GM18519 (cell line): ENCODE results near the gene C16orf89.
"Not testable (repeated sequence)": the region's sequence is repeated elsewhere in the genome, so short reads cannot be mapped to it uniquely, and the experiment has no call there.

Source experiments
- ATAC-seq: cut with Tn5 transposase; IDR thresholded peaks from one replicate; pipeline ENCODE4 v1.9.1; 2021; ENCODE audit warnings: mild to moderate bottlenecking, moderate library complexity; ENCODE audit not compliant: unreplicated experiment, low FRiP score

C16orf89 gene

DNA sequence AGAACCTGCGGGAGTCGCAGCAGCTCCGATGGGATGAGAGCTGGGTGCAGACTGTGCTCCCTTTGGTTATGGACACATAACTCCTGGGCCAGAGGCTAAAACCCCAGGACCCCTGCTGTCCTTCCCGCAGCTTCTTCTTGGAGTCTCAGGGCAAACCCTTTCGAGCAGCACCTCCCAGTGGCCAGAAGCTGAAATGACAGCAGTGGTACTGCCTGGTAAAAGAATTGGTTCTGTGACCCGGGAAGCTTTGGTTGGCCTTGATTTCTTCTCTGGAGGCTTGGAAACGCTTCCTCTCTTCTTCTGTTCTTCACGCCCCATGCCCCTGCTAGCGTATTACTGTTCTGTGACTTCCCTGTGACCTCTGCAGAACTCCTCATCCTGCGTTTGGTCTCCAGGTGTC is 19.0 kb upstream of the C16orf89 start:
- ATAC-seq = not testable (repeated sequence)

GRCh38 chr16:5084099-5084731 is 18.5 kb upstream of the C16orf89 start:
- ATAC-seq = not testable (repeated sequence)

- ATAC-seq = not testable (repeated sequence)
These were observed 17.9 kb upstream of the C16orf89 start for GRCh38 chr16:5083646-5084045.

- ATAC-seq = not testable (repeated sequence)
These were observed 15.2 kb upstream of the C16orf89 start for GRCh38 chr16:5080996-5081395.

DNA sequence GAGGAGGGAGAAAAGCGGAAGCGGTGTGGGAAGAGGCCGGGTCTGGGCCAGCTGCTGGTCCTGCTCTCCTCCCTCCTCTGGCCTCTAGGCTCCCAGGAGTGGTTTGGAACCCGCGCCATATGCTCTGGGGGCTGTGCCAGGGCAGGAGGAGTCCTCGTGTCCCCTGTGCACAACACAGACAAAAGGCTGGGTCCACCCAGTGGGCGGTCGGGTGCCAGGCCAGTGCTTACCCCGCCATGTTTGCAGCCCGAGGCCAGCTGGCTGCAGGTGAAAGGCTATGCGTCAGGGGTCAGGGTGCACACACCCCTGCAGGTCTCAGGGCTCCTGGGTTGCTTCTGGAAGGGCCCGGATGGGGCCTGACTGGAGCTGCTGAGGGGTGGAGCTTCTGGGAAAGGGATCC is 14.7 kb upstream of the C16orf89 start:
- ATAC-seq = not testable (repeated sequence)

DNA sequence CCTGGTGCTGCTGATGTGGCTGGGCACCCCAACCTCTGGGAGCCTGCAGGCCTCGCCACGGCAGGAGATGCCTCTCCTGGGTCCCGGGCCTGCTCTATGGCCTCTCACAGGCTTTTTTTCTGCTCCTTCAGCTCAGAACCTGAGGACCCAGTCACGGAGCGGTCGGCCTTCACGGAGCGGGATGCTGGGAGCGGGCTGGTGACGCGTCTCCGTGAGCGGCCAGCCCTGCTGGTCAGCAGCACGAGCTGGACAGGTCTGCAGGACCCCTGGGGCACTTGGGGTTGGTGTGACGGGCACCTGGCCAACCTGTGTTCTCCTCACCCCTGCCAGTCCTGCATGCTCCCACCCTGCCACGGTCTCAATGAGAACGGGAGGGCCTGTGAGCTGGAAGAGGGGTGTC is 12.9 kb upstream of the C16orf89 start:
- ATAC-seq = no peak

- ATAC-seq = no peak
These were observed 11.5 kb upstream of the C16orf89 start for GRCh38 chr16:5077304-5077703.

GRCh38 chr16:5075637-5076036 is 9.9 kb upstream of the C16orf89 start:
- ATAC-seq = no peak

DNA sequence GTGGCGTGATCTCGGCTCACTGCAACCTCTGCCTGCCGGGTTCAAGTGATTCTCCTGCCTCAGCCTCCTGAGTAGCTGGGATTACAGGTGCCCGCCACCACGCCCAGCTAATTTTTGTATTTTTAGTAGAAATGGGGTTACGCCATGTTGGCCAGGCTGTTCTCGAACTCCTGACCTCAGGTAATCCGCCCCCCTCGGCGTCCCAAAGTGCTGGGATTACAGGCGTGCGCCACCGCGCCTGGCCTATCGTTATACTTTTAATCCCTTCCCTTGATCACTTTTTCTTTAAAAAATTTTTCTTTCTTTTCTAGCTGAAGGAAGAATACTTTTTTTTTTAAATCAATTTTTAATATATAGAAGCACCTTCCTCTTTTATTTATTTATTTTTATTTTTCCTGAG is 8.0 kb upstream of the C16orf89 start:
- not testable (repeated sequence) for ATAC-seq

GRCh38 chr16:5073279-5073629 is 7.5 kb upstream of the C16orf89 start:
- no peak for ATAC-seq

GRCh38 chr16:5072334-5073278 is 6.8 kb upstream of the C16orf89 start:
- no peak for ATAC-seq

- peak; percentile 81 for ATAC-seq
These were observed 6.1 kb upstream of the C16orf89 start, which contains the start of gene ALG1 for GRCh38 chr16:5071681-5072333. ALG1 (plus strand) TSS chr16:5071843; CDS start chr16:5071850, 7 bp downstream.

GRCh38 chr16:5071341-5071680 is 5.6 kb upstream of the C16orf89 start:
- ATAC-seq = no peak

- ATAC-seq = no peak
These were observed 4.9 kb upstream of the C16orf89 start for GRCh38 chr16:5070431-5071186.

GRCh38 chr16:5069854-5070253 is 4.1 kb upstream of the C16orf89 start:
- ATAC-seq = no peak

DNA sequence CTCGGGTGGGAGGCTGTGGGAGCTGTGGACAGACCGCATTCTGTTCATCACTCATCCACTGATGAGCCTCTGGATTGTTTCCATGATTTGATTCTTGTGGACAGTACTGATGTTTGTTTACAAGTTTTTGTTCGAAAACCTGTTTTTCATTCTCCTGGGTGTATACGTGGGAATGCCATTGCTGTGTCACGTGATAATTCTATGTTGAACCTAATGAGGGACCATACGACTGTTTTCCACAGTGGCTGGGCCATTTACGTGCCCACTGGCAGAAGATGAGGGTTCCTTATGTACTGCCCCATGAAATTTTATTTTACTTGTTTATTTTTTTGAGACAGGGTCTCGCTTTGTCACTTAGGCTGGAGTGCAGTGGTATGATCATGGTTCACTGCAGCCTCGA is 3.3 kb upstream of the C16orf89 start:
- no peak for ATAC-seq

DNA sequence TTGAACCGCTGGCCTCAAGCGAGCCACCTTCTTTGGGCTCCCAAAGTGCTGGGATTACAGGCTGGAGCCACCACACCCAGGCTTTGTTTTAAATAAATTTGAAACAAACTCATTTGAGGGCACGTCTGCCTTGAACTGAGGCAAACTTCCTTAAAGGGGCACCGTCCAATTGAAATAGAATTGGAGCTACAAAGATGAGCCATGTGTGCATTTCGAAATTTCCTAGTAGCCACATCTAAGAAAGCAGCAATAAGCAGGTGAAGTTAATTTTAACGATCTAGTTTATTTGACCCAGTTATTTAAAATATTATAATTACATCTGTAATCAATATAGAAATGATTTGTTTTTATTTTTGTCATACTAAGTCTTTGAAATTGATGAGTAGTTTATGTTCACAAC is 755 bp upstream of the C16orf89 start:
- ATAC-seq = no peak

GRCh38 chr16:5065326-5065725 is 430 bp downstream of the C16orf89 start:
- no peak for ATAC-seq

- ATAC-seq = no peak
These were observed 841 bp downstream of the C16orf89 start for GRCh38 chr16:5064915-5065314.
